SK-N-SH (cell line): Measurements from ENCODE around the gene PHGDH. TPM values are rescaled to one million over a fixed set of nuclear protein-coding genes. Genes with fewer than 3 reads are reported as not detected.
"Not testable (repeated sequence)": the region's sequence is repeated elsewhere in the genome, so short reads cannot be mapped to it uniquely, and the experiment has no call there.

Experiments
- CTCF ChIA-PET: fragments of 300-600, 350-600 bp; formaldehyde crosslinking; extraction: SDS; loops from one replicate; lab custom pipeline; 2021; lab: Yijun Ruan, JAX
- POLR2A ChIA-PET: fragments of 350-600 bp; sonication (Branson Sonifier 250); formaldehyde crosslinking; extraction: SDS; loops from one replicate; lab custom pipeline; 2020; ENCODE audit warnings: antibody characterized with exemption, inconsistent platforms; lab: Yijun Ruan, JAX
- DNase-seq: peaks from one replicate; pipeline ENCODE4 v3.0.0; 2012
- H2AFZ ChIP-seq: fragments of 200-600 bp; sonication (generic); 2 replicates; pipeline ENCODE4 v1.8.1; 2016; ENCODE audit warnings: antibody characterized with exemption, mild to moderate bottlenecking, low read depth
- H3F3A ChIP-seq: fragments of 200-600 bp; sonication (generic); replicated peaks from 2 replicates; pipeline ENCODE3; 2016; ENCODE audit warnings: antibody characterized with exemption, mild to moderate bottlenecking; ENCODE audit not compliant: insufficient read depth
- H3K27ac ChIP-seq, 2 experiments: fragments of 200-500 bp in 1 of 2; fragments of 200-600 bp in 1 of 2; sonication (Bioruptor generic) in 1 of 2; sonication (generic), shearing (Covaris generic) in 1 of 2; 2 replicates each; pipeline versions ENCODE4 v1.5.1 to v1.6.1; 2014 to 2016; ENCODE audit warnings: low read depth in 2 of 2, inconsistent platforms in 1 of 2, low read length in 1 of 2, mild to moderate bottlenecking in 1 of 2, mixed read lengths in 1 of 2
- H3K27me3 ChIP-seq: fragments of 200-600 bp; sonication (generic), shearing (Covaris generic); 2 replicates; pipeline ENCODE4 v1.6.1; 2016; ENCODE audit warnings: mixed run types; ENCODE audit not compliant: insufficient read depth
- H3K36me3 ChIP-seq, 2 experiments: fragments of 200-500 bp in 1 of 2; fragments of 200-600 bp in 1 of 2; sonication (Bioruptor generic) in 1 of 2; sonication (generic) in 1 of 2; replicated peaks in 1 of 2; 2 replicates each; pipeline versions ENCODE3 to v1.5.1; 2014 to 2016; ENCODE audit warnings: low read length in 1 of 2, mild to moderate bottlenecking in 1 of 2; ENCODE audit not compliant: insufficient read depth in 2 of 2, control insufficient read depth in 1 of 2
- H3K4me1 ChIP-seq, 2 experiments: fragments of 200-500 bp in 1 of 2; fragments of 200-600 bp in 1 of 2; sonication (Bioruptor generic) in 1 of 2; sonication (generic), shearing (Covaris generic) in 1 of 2; 2 replicates each; pipeline versions ENCODE4 v1.5.1 to v1.6.1; 2014 to 2016; ENCODE audit warnings: low read depth in 1 of 2, low read length in 1 of 2, mixed run types in 1 of 2; ENCODE audit not compliant: insufficient read depth in 2 of 2, control insufficient read depth in 1 of 2
- H3K4me2 ChIP-seq: fragments of 200-600 bp; sonication (generic), shearing (Covaris generic); 2 replicates; pipeline ENCODE4 v1.6.1; 2017; ENCODE audit warnings: mixed run types
- H3K4me3 ChIP-seq, 2 experiments: fragments of 200-500 bp in 1 of 2; fragments of 200-600 bp in 1 of 2; sonication (Bioruptor generic) in 1 of 2; sonication (generic), shearing (Covaris generic) in 1 of 2; 2 replicates each; pipeline versions ENCODE4 v1.5.1 to v1.8.1; 2014 to 2016; ENCODE audit warnings: low read depth in 2 of 2, inconsistent platforms in 1 of 2, low read length in 1 of 2, mild to moderate bottlenecking in 1 of 2, mixed read lengths in 1 of 2, moderate library complexity in 1 of 2
- H3K79me2 ChIP-seq: fragments of 200-600 bp; sonication (generic); 2 replicates; pipeline ENCODE4 v1.8.1; 2017; ENCODE audit warnings: mild to moderate bottlenecking; ENCODE audit not compliant: insufficient read depth
- H3K9ac ChIP-seq: fragments of 200-600 bp; sonication (generic); 2 replicates; pipeline ENCODE4 v1.6.1; 2017; ENCODE audit warnings: mixed run types
- H3K9me2 ChIP-seq: fragments of 200-600 bp; sonication (generic); 2 replicates; pipeline ENCODE4 v1.6.1; 2017; ENCODE audit warnings: mixed run types
- H3K9me3 ChIP-seq: fragments of 200-600 bp; sonication (generic); 2 replicates; pipeline ENCODE4 v1.6.1; 2017; ENCODE audit warnings: mixed run types, mild to moderate bottlenecking, moderate library complexity
- H4K20me1 ChIP-seq: fragments of 200-600 bp; sonication (generic); 2 replicates; pipeline ENCODE4 v1.6.1; 2017; ENCODE audit warnings: mild to moderate bottlenecking, mixed run types; ENCODE audit not compliant: insufficient read depth
- EP300 ChIP-seq, 2 experiments: IDR thresholded peaks; 2 replicates each; pipeline versions ENCODE4 v1.4.0 to v1.6.1; 2012; ENCODE audit warnings: borderline replicate concordance in 1 of 2, low read depth in 1 of 2, low read length in 1 of 2
- FOXJ3 ChIP-seq: sonication (generic); formaldehyde crosslinking; IDR thresholded peaks from 2 replicates; pipeline ENCODE4 v1.5.1; 2020; ENCODE audit warnings: mild to moderate bottlenecking, missing genetic modification reagents
- GABPA ChIP-seq: IDR thresholded peaks from 2 replicates; pipeline ENCODE4 v1.4.0; 2012; ENCODE audit warnings: low read depth, mild to moderate bottlenecking
- GATA2 ChIP-seq: sonication (generic); formaldehyde crosslinking; IDR thresholded peaks from 2 replicates; pipeline ENCODE4 v1.5.0; 2020; ENCODE audit warnings: mild to moderate bottlenecking, missing genetic modification reagents
- MXI1 ChIP-seq: IDR thresholded peaks from 2 replicates; pipeline ENCODE4 v1.6.1; 2012; ENCODE audit warnings: mild to moderate bottlenecking, low read depth, low read length, improper control_type of control experiment
- RCOR1 ChIP-seq: fragments of 150-350 bp; IDR thresholded peaks from 2 replicates; pipeline ENCODE4 v1.6.1; 2017; ENCODE audit warnings: antibody characterized with exemption, low read length
- RXRA ChIP-seq: IDR thresholded peaks from 2 replicates; pipeline ENCODE4 v1.4.0; 2012; ENCODE audit warnings: low read depth, mild to moderate bottlenecking, borderline replicate concordance
- WGBS: methylation state at CpG from one replicate; pipeline ENCODE4 v1.1.6; 2017; ENCODE audit warnings: low lambda C conversion rate; 5-methylcytosine and 5-hydroxymethylcytosine counted together
- polyA plus RNA-seq, 3 experiments: library from polyadenylated mRNA; depleted of rRNA; stranded (reverse); fragments of >200 nt; gene quantifications; 2 replicates each; pipeline ENCODE4 v1.2.3, GENCODE V29; 2012
- TF ChIP-seq, protein P1 (sequence below): fragments of 150-350 bp; IDR thresholded peaks from 2 replicates; pipeline ENCODE4 v1.6.1; 2016; ENCODE audit warnings: mild to moderate bottlenecking, low read depth, low read length
- TF ChIP-seq, protein P2 (sequence below): IDR thresholded peaks from 2 replicates; pipeline ENCODE4 v1.6.1; 2012; ENCODE audit warnings: mild to moderate bottlenecking, low read depth, low read length, moderate library complexity
- TF ChIP-seq, protein P3 (sequence below): fragments of 150-350 bp; IDR thresholded peaks from 2 replicates; pipeline ENCODE4 v1.6.1; 2017; ENCODE audit warnings: antibody characterized with exemption, low read length, low read depth, borderline replicate concordance
- TF ChIP-seq, protein P4 (sequence below): IDR thresholded peaks from 2 replicates; pipeline ENCODE4 v1.4.0; 2012; ENCODE audit warnings: low read depth, borderline replicate concordance
- TF ChIP-seq, protein P5 (sequence below): IDR thresholded peaks from 2 replicates; pipeline ENCODE4 v1.4.0; 2012; ENCODE audit warnings: low read depth, borderline replicate concordance

The PHGDH gene
- polyA plus RNA-seq, 1 of the 3 experiments (the other 2 are of a cell fraction) = 30.2 TPM

DNA sequence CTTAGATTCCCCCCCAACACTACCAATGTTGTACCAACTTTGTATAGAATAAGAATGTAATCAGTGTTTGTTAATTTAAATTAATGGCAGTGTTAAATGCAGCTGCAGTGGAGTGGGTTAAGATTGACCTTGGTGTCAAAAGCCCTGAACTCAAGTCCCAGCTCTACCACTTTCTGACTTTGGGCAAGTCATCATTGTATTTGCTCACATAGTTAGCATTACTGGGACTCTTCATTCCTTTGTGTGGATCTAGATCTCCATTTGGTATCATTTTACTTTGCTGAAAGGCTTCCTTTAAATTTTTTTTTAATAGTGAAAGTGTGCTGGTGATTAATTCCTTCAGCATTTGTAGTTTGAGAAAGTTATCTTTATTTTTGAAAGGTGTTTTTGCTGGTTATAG lies 22.2 kb upstream of the PHGDH start:
- Histone ChIP-seq H3K79me2 (no peaks in the 10 kb centered on the region), H3K27me3 (no peaks in the 10 kb centered on the region; the same call in 1 of the 2 replicates), H4K20me1 (no peaks in the 10 kb centered on the region), H2AFZ (no peak overlapping the region), H3K4me2 (no peak overlapping the region), H3K9ac (no peak overlapping the region), H3K9me2 (no peaks in the 10 kb centered on the region), H3F3A (no peaks in the 10 kb centered on the region), H3K4me3 (no peak overlapping the region), H3K4me1 (no peaks in the 10 kb centered on the region), H3K27ac (no peak overlapping the region), H3K9me3 (no peaks in the 10 kb centered on the region), H3K36me3 (no peaks in the 10 kb centered on the region)
- CTCF ChIA-PET = interaction anchor here (0.9 kb wide), 1 partner anchor 14 kb away, joined by 8 read pairs; no protein-coding TSS in a partner anchor
- POLR2A ChIA-PET = no interaction called here
- TF ChIP-seq, protein P1, sequence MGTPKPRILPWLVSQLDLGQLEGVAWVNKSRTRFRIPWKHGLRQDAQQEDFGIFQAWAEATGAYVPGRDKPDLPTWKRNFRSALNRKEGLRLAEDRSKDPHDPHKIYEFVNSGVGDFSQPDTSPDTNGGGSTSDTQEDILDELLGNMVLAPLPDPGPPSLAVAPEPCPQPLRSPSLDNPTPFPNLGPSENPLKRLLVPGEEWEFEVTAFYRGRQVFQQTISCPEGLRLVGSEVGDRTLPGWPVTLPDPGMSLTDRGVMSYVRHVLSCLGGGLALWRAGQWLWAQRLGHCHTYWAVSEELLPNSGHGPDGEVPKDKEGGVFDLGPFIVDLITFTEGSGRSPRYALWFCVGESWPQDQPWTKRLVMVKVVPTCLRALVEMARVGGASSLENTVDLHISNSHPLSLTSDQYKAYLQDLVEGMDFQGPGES = no peak
- TF ChIP-seq RXRA (no peak), FOXJ3 (CRISPR knock-in tag) (no peak), RCOR1 (no peak)
- TF ChIP-seq, protein P2, sequence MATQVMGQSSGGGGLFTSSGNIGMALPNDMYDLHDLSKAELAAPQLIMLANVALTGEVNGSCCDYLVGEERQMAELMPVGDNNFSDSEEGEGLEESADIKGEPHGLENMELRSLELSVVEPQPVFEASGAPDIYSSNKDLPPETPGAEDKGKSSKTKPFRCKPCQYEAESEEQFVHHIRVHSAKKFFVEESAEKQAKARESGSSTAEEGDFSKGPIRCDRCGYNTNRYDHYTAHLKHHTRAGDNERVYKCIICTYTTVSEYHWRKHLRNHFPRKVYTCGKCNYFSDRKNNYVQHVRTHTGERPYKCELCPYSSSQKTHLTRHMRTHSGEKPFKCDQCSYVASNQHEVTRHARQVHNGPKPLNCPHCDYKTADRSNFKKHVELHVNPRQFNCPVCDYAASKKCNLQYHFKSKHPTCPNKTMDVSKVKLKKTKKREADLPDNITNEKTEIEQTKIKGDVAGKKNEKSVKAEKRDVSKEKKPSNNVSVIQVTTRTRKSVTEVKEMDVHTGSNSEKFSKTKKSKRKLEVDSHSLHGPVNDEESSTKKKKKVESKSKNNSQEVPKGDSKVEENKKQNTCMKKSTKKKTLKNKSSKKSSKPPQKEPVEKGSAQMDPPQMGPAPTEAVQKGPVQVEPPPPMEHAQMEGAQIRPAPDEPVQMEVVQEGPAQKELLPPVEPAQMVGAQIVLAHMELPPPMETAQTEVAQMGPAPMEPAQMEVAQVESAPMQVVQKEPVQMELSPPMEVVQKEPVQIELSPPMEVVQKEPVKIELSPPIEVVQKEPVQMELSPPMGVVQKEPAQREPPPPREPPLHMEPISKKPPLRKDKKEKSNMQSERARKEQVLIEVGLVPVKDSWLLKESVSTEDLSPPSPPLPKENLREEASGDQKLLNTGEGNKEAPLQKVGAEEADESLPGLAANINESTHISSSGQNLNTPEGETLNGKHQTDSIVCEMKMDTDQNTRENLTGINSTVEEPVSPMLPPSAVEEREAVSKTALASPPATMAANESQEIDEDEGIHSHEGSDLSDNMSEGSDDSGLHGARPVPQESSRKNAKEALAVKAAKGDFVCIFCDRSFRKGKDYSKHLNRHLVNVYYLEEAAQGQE = no peak
- DNase-seq = no peak

DNA sequence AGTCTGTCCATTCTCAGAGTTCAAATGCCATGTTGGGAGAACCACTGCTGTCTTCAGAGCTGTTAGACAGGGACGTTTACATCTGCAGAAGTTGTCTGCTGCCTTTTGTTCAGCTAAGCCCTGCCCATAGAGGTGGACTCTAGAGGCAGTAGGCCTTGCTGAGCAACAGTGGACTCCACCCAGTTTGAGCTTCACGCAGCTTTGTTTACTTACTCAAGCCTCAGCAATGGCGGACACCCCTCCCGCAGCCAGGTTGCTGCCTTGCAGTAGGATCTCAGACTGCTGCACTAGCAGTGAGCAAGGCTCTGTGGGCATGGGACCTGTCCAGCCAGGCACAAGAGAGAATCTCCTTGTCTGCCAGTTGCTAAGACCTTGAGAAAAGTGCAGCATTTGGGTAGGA lies 14.9 kb upstream of the PHGDH start:
- not testable (repeated sequence) for H3K4me2 ChIP-seq, H4K20me1 ChIP-seq, H2AFZ ChIP-seq, H3K4me1 ChIP-seq, H3K79me2 ChIP-seq, DNase-seq, H3F3A ChIP-seq, H3K27ac ChIP-seq, H3K9me3 ChIP-seq, H3K27me3 ChIP-seq, H3K36me3 ChIP-seq, H3K9ac ChIP-seq, H3K9me2 ChIP-seq, H3K4me3 ChIP-seq
- CTCF ChIA-PET = interaction anchor here (1.8 to 3.1 kb wide), 2 partner anchors 19 to 21 kb away, joined by 7 to 22 read pairs; no protein-coding TSS in a partner anchor
- POLR2A ChIA-PET = interaction anchor here (1.4 kb wide), 1 partner anchor 15 kb away, joined by 4 read pairs; the partner anchor contains the start of gene PHGDH
- 40% methylated on average over 2 of the region's 4 CpGs for WGBS

DNA sequence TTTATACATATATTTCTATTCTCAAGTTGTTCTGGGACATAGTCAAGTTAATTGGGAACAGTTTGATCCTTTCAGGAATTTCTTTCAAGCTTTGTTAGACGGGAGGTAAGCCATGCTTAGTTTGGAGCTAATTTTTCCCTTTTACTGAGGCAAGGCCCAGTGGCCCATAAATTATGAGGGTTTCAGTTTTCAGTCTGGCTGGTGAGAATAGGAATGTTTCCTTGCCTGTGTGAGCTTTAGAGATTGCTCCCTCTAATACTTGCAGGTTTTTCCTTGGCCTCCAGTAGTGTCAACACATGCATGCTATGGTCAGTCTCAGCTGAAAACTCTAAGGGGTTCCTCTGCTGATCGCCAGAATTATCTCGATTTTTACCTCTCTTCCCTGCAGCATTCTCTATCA lies 14.1 kb upstream of the PHGDH start:
- no peak overlapping the region for H3K4me2 ChIP-seq
- no peak for DNase-seq
- 29% methylated on average over 3 of the region's 3 CpGs for WGBS
- no peak for TF ChIP-seq GATA2 (CRISPR knock-in tag)
- TF ChIP-seq, protein P3, sequence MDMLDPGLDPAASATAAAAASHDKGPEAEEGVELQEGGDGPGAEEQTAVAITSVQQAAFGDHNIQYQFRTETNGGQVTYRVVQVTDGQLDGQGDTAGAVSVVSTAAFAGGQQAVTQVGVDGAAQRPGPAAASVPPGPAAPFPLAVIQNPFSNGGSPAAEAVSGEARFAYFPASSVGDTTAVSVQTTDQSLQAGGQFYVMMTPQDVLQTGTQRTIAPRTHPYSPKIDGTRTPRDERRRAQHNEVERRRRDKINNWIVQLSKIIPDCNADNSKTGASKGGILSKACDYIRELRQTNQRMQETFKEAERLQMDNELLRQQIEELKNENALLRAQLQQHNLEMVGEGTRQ = no peak
- no peak for TF ChIP-seq GABPA
- TF ChIP-seq, protein P4, sequence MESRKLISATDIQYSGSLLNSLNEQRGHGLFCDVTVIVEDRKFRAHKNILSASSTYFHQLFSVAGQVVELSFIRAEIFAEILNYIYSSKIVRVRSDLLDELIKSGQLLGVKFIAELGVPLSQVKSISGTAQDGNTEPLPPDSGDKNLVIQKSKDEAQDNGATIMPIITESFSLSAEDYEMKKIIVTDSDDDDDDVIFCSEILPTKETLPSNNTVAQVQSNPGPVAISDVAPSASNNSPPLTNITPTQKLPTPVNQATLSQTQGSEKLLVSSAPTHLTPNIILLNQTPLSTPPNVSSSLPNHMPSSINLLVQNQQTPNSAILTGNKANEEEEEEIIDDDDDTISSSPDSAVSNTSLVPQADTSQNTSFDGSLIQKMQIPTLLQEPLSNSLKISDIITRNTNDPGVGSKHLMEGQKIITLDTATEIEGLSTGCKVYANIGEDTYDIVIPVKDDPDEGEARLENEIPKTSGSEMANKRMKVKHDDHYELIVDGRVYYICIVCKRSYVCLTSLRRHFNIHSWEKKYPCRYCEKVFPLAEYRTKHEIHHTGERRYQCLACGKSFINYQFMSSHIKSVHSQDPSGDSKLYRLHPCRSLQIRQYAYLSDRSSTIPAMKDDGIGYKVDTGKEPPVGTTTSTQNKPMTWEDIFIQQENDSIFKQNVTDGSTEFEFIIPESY = no peak
- TF ChIP-seq RCOR1 = no peak
- no peak for TF ChIP-seq EP300 (IDR thresholded peaks at IDR 0.05; ENCODE audit: borderline replicate concordance in 1 of 2, low read depth in 1 of 2, low read length in 1 of 2)
- no peak for TF ChIP-seq MXI1
- TF ChIP-seq, protein P5, sequence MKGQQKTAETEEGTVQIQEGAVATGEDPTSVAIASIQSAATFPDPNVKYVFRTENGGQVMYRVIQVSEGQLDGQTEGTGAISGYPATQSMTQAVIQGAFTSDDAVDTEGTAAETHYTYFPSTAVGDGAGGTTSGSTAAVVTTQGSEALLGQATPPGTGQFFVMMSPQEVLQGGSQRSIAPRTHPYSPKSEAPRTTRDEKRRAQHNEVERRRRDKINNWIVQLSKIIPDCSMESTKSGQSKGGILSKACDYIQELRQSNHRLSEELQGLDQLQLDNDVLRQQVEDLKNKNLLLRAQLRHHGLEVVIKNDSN = no peak
- no peak overlapping the region for H2AFZ ChIP-seq
- H3K9ac ChIP-seq = no peak overlapping the region
- H3K36me3 ChIP-seq = no peaks in the 10 kb centered on the region
- H3F3A ChIP-seq = no peaks in the 10 kb centered on the region
- no peaks in the 10 kb centered on the region; the same call in 1 of the 2 replicates for H3K27me3 ChIP-seq
- POLR2A ChIA-PET = interaction anchor here (0.6 to 1.4 kb wide), 2 partner anchors 15 to 25 kb away, joined by 4 read pairs; partner anchors contain the start of gene PHGDH
- H3K4me3 ChIP-seq = no peak overlapping the region
- H3K9me2 ChIP-seq = no peaks in the 10 kb centered on the region
- no peaks in the 10 kb centered on the region for H3K79me2 ChIP-seq
- H4K20me1 ChIP-seq = no peaks in the 10 kb centered on the region
- no peaks in the 10 kb centered on the region for H3K4me1 ChIP-seq
- no peaks in the 10 kb centered on the region for H3K9me3 ChIP-seq
- CTCF ChIA-PET = interaction anchor here (1.2 to 3.1 kb wide), 4 partner anchors 14 to 86 kb away, joined by 7 to 22 read pairs (median 8); partner anchors contain the start of gene PHGDH
- H3K27ac ChIP-seq = no peak overlapping the region
